NCI-H2171 treated with DMSO at 0.1 percent for 48 hours (cell line): ENCODE measurements around the gene CAMTA1.

Source experiments
- DNase-seq: peaks from one replicate; lab custom pipeline; 2025; lab: John Stamatoyannopoulos, UW

Gene CAMTA1

DNA sequence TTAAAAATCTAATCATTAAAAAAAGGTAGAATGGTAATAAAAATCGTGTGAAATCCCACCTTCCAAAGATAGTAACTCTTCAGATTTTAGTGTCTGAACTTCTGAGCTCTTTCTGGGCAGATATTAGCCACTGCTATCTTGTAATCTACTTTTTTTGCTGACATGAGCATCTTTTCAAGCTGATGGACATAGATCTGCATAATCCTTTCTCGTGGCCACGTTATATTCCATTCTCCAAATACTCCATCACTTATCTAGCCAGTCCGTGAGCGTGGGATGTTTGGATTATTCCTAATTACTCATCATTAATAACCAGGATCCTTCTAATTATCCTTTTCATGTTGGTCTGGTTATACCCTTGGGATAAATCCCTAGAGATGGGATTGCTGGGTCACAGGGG lies 731.7 kb downstream of the CAMTA1 start:
- no peak for DNase-seq

DNA sequence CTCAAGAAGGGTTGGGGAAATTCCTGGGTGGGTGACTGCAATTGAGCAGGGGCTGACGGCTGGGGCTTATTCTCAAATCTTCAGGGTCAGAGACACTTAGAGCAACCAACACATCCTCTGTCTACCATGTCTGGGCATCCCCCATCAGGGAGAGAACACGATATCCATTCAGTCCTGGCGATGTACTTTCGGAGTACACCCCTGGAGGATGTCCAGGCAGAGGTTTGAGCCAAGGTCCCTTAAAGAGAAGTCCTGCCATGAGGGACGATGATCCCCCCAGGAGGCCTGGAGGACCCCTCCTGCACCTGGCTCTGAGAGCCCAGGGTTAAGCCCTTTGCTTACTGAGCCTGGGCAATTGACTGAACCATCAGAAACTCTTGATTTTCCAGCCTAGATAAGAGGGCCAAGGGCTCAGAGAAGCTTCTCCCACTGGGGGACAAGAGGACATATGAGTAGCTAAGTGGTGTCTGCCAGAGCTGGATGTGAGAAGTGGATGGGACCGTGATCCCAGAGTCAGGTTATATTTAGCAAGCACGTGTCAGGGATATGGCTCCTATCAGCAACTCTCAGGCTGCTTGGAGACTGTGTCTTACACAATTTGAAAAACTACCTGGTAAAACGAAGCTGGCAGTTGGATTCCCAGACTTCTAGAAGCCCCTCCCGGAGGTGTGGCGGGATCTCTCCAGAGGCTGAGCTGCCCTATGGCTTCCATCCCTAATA lies 732.5 kb downstream of the CAMTA1 start:
- no peak for DNase-seq

DNA sequence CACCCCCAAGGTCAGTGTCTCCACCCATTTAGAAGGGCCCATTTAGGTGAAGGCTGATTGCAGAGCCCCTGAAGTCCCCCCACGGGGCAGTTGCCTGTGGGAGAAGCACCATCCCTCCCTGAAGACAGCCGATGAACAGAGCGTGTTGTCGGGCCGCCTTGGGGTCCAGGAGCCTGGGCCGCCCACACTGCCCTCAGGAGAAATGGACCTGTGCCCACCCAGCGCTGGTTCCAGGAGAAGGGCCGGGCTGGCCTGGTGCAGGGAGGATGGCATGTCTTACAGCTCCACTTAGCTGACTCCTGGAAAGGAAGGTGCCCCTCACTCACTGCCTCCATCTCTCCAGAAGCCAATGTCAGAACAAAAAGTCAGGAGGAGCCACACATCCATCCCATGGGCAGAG lies 733.2 kb downstream of the CAMTA1 start:
- DNase-seq = no peak

GRCh38 chr1:7519181-7519860 lies 734.1 kb downstream of the CAMTA1 start:
- peak; percentile 19 for DNase-seq

DNA sequence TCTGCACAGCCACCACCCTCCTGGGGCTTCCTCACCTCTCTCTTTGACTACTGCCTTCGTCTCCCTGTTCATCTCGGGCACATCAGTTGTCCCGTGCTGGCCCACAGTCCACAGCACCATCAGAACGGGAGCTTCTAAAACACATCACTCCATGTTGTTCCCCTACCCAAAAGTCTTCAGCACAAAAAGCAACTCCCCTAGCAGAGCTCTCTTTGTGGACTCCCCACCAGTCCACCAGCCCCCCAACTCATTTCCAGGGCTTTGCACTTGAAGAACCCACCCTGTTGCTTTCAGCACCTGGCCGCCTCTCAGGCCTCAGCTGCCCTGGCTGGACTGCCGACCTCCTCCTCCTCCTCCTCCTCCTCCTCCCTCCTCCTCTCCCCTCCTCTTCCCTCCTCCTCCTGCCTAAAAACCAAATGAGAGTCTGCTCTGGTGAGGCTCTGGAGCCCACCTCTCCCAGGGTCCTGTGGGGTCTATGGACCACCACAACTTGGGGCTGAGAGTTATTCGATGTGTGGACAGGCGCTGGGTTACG lies 734.7 kb downstream of the CAMTA1 start:
- DNase-seq = no peak

GRCh38 chr1:7520496-7520895 lies 735.2 kb downstream of the CAMTA1 start:
- DNase-seq = no peak

GRCh38 chr1:7524341-7525337 lies 739.4 kb downstream of the CAMTA1 start:
- DNase-seq = no peak

DNA sequence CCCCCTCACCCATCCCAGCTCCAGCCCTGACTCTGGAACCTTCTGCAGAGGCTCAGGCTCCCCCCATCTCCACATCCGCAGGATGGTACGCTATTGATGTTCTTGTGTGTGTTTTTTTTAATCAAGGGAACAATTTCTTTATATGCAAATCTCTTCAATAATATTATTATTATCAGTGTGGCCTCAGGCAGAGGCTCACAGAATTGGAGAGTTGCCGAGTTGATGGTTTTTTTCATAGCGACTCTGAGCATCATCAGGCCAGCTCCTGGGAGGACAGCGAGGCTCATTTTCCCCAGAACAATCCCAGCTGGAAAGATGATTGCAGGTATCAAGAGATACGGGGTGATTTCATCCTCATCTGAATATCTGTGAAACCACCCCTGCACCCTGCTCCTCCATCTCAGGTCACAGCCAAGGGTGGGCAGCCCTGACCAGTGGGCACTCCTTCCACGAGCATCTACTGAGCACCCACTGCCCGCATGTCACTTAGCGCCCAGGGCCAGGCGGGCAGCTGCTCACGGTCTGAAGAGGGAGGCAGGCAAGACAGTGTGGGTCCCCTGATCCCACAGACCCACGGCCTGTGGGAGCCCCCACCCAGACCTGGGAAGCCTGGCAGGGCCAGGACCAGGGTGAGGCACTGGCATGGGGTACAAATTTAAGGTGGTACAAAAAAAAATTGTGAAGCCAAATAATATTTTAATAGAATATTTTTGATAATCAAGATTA lies 740.2 kb downstream of the CAMTA1 start:
- DNase-seq = no peak

GRCh38 chr1:7526196-7526866 lies 741.1 kb downstream of the CAMTA1 start:
- no peak for DNase-seq

DNA sequence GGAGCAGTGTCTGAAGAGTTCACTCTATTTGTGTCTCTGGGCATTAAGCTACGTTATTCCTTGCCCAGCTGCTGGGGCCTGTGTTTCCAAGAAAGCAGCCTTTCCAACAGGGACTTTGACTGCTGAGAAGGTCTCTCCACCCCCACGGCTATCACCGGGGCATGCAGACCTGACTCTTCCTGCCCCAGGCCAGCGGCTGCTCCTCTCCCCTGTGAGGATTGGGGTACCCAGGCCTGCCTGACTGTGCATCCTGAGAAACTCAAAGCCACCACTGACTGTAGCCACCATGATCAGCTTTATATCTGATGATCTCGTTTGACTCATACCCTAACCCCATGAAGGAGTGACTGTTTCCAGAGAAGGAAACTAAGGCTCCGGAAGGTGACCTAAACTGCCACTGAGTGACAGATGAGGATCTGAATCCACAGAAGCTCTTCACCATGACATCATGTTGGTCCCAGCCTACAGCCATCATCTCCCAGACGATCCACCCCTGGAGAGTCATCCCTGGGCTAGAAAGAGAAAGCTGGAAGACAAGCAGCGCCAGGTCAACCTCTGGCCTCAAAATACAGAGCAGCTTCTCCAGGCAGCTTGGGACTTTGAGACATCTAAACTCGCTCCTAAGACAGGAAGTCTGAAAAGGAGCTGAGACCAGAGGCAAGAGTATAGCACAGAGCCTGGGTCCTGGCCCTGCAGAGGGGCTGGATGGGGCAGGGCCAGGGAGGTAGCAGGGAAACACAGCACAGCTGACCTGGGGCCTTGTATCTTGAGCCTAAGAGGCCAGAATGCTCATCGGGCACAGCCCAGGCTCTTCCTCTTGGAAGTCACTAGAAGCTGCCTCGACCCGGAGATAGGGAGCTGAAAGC lies 741.8 kb downstream of the CAMTA1 start:
- DNase-seq = no peak

DNA sequence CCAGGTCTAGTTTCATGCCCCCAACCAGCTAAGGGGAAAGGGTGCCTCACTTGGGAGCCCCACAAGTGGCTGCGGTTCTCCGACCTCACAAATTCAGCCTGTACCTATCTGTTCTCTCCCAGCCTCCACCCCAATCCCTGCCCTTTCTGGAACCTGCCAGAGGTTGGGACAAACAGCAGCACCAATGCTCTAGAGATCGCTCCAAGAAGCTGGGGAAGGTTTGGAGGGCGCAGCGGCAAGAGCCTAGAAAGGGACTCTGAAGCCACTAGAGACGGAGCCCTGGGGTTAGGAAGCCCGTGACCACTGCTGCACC lies 742.4 kb downstream of the CAMTA1 start:
- DNase-seq = no peak

DNA sequence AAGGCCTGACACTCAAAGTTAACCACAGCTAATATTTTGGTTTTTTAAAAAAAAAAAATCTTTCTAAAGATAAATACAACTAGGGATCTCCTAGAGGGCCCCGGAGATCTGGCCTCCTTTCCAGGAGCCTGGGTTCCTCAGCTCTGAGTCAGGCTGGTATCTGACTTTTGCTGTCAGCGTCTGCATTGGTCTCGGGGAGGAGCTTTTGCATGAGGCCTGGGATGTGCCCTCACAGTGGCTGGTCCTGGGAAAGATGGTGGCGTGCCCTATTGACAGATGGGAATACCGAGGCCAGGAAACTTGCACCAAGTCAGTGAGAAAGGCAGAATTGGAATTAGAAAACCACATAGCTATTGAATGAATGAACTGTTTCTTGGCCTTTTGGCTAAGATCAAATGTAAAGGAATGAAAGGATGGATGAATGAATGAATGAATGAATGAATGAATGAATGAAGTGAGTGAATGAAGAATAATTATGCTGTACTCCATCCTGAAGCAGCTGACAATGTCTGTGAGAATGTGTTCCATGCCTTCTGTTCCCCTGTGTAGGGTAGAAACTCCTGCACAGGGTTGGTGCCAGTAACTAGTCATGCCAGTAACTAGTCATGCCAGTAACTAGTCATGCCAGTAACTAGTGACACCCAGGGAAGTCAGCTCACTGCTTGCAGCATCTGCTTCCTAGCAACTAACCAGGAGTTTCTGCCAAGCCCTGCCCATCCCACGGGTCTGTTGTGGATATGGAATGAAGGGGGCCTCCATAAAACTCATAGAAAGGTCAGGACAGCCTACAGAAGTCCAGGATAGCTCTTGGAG lies 743.3 kb downstream of the CAMTA1 start:
- DNase-seq = no peak

- DNase-seq = no peak
Observed at GRCh38 chr1:7529917-7530316, 744.7 kb downstream of the CAMTA1 start.

GRCh38 chr1:7531562-7532340 lies 746.5 kb downstream of the CAMTA1 start:
- no peak for DNase-seq

DNA sequence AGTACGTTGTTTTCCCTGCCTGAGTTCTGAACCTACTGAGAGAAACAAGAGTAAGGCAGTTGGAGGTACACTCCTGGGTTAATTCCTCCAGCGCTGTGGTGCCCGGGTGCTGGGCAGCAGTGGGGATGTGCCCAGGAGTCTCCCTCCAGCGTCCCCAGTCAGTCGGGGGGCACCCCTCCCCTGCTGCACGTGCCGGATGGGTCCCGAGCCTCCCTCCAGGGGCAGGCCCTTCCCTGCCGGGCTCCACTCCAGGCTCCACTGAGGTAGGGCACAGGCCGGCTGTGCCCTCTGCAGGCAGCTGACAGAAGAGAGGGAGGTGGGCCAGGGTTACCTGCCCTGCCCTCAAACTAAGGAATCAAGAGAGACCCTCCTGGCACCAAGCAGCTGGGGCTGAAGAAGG lies 747.8 kb downstream of the CAMTA1 start:
- no peak for DNase-seq

- DNase-seq = no peak
Observed at GRCh38 chr1:7534061-7534825, 749.0 kb downstream of the CAMTA1 start.

DNA sequence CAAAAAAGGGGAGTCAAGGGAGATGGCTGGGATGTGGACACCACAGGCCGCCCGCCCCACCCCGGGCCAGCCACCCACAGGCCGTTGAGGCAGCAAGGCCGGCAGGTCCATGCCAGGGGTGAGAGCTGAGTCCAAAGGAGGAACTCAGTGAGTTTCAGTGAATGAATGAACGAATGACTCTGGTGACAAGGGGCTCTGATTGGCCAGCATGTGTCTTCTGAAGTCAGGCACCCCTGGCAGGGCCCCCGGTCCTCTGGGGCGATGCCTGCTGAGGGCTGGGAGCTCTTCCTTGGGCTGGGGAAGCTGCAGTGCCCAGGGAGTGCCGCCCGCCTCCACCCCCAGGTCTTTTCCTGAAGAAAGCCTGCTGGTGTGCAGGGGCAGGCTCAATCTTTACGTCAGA lies 749.8 kb downstream of the CAMTA1 start:
- DNase-seq = no peak
